ENCODE results near the gene SMIM41. TPM values are rescaled to one million over a fixed set of nuclear protein-coding genes. Genes with fewer than 3 reads are reported as not detected.

Gene SMIM41
- total RNA-seq, 4 donors from 2014 or later, result not detected

- in situ Hi-C loops (cut with MboI; ENCODE audit: low sequenced_read_pairs in 4 of 4), result loop anchor here (5.0 to 10.0 kb wide), 2 partner anchors 54 to 56 kb away; no protein-coding TSS in a partner anchor
- H3K27ac ChIP-seq, result peak overlapping the region; percentile 56 to 77 (median 67)
- intact Hi-C loops (cut with DNase I; ENCODE audit: low total_unique reads), result no loop called here
- H3K27me3 ChIP-seq, result no peaks in the 10 kb centered on the region
- no peak overlapping the region for H3K4me3 ChIP-seq
- H3K4me1 ChIP-seq, result peaks cover 35 to 43% of the 10 kb centered on the region in 2 donors
- TF ChIP-seq POLR2A (IDR thresholded peaks at IDR 0.05) (no peak), CTCF (IDR thresholded peaks at IDR 0.05 in 4 of 5, conservative IDR thresholded peaks at IDR 0.05 in 1 of 5) (no peak)
- peak; percentile 34 to 48 for ATAC-seq
- H3K9me3 ChIP-seq, result no peaks in the 10 kb centered on the region
- H3K36me3 ChIP-seq, result peaks cover 0 to 19% of the 10 kb centered on the region in 2 donors
- DNase-seq, result peak in 1 of 2 donors; percentile 41
Measured at GRCh38 chr12:52081263-52081733, 1.8 kb downstream of the SMIM41 start.

- TF ChIP-seq POLR2A (IDR thresholded peaks at IDR 0.05) (no peak), CTCF (IDR thresholded peaks at IDR 0.05 in 4 of 5, conservative IDR thresholded peaks at IDR 0.05 in 1 of 5) (no peak)
- H3K4me3 ChIP-seq, result no peak overlapping the region
- peak in 1 of 2 donors; percentile 53 for DNase-seq
- in situ Hi-C loops (cut with MboI; ENCODE audit: low sequenced_read_pairs in 4 of 4), result loop anchor here (5.0 to 10.0 kb wide), 2 partner anchors 55 to 57 kb away; no protein-coding TSS in a partner anchor
- H3K36me3 ChIP-seq, result peaks cover 0 to 10% of the 10 kb centered on the region in 2 donors
- intact Hi-C loops (cut with DNase I; ENCODE audit: low total_unique reads), result no loop called here
- peaks cover 43 to 52% of the 10 kb centered on the region in 2 donors for H3K4me1 ChIP-seq
- H3K27me3 ChIP-seq, result no peaks in the 10 kb centered on the region
- H3K27ac ChIP-seq, result peak overlapping the region; percentile 56 to 77 (median 67)
- ATAC-seq, result peak; percentile 14 to 32
- no peaks in the 10 kb centered on the region for H3K9me3 ChIP-seq
Measured at GRCh38 chr12:52082026-52082668, 2.6 kb downstream of the SMIM41 start.

GRCh38 chr12:52082669-52082987 lies 3.1 kb downstream of the SMIM41 start:
- no peak for ATAC-seq
- peaks cover 47 to 57% of the 10 kb centered on the region in 2 donors for H3K4me1 ChIP-seq
- H3K4me3 ChIP-seq, result no peak overlapping the region
- peaks cover 0 to 7% of the 10 kb centered on the region in 2 donors for H3K36me3 ChIP-seq
- H3K9me3 ChIP-seq, result no peaks in the 10 kb centered on the region
- peak overlapping the region; percentile 56 to 77 (median 67) for H3K27ac ChIP-seq
- no peak for DNase-seq
- H3K27me3 ChIP-seq, result no peaks in the 10 kb centered on the region
- intact Hi-C loops (cut with DNase I; ENCODE audit: low total_unique reads), result no loop called here
- in situ Hi-C loops (cut with MboI; ENCODE audit: low sequenced_read_pairs in 4 of 4), result loop anchor here (5.0 to 10.0 kb wide), 2 partner anchors 55 to 58 kb away; no protein-coding TSS in a partner anchor
- no peak for TF ChIP-seq POLR2A (IDR thresholded peaks at IDR 0.05)
- no peak for TF ChIP-seq CTCF (IDR thresholded peaks at IDR 0.05 in 4 of 5, conservative IDR thresholded peaks at IDR 0.05 in 1 of 5)

GRCh38 chr12:52082988-52083637 lies 3.6 kb downstream of the SMIM41 start:
- H3K36me3 ChIP-seq, result peaks cover 0 to 2% of the 10 kb centered on the region in 2 donors
- TF ChIP-seq POLR2A (IDR thresholded peaks at IDR 0.05) (no peak), CTCF (IDR thresholded peaks at IDR 0.05 in 4 of 5, conservative IDR thresholded peaks at IDR 0.05 in 1 of 5) (peak; percentile 94 to 98 (median 96))
- no peak overlapping the region for H3K4me3 ChIP-seq
- no peaks in the 10 kb centered on the region for H3K9me3 ChIP-seq
- peaks cover 52 to 62% of the 10 kb centered on the region in 2 donors for H3K4me1 ChIP-seq
- H3K27ac ChIP-seq, result peak overlapping the region; percentile 56 to 77 (median 67)
- in situ Hi-C loops (cut with MboI; ENCODE audit: low sequenced_read_pairs in 4 of 4) (loop anchor here (5.0 to 10.0 kb wide), 2 partner anchors 56 to 58 kb away; no protein-coding TSS in a partner anchor), intact Hi-C loops (cut with DNase I; ENCODE audit: low total_unique reads) (loop anchor here (1.0 kb wide), 1 partner anchor 58 kb away; no protein-coding TSS in a partner anchor)
- peak in 1 of 2 donors; percentile 48 for DNase-seq
- H3K27me3 ChIP-seq, result no peaks in the 10 kb centered on the region
- peak; percentile 22 to 32 for ATAC-seq
